GM18517 (cell line): ENCODE data around the gene TTC3.

Source experiments
- ATAC-seq: cut with Tn5 transposase; IDR thresholded peaks from one replicate; pipeline ENCODE4 v1.9.1; 2021; ENCODE audit warnings: mild to moderate bottlenecking, moderate library complexity; ENCODE audit not compliant: unreplicated experiment

Gene TTC3

GRCh38 chr21:37193006-37193405, 120.0 kb downstream of the TTC3 start:
- no peak for ATAC-seq

GRCh38 chr21:37193676-37194075, 120.6 kb downstream of the TTC3 start:
- ATAC-seq: no peak

GRCh38 chr21:37195059-37195458, 122.0 kb downstream of the TTC3 start:
- ATAC-seq: no peak

DNA sequence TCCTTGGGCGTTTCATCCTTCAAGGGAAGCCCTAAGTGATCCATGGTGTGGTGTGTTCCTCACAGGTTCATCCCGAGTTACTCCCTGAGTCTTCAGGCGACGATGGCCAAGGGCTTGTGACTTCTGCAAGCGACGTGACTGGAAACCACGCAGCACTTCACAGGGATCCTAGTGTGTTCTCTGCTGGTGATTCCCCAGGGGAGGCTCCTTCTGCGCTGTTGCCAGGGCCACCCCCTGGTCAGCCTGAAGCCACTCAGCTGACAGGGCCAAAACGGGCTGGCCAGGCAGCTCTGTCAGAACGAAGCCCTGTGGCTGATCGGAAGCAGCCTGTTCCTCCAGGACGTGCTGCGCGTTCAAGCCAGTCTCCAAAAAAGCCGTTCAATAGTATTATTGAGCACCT, 122.6 kb downstream of the TTC3 start:
- ATAC-seq: no peak

- ATAC-seq: no peak
Measured at GRCh38 chr21:37196847-37197246, 123.8 kb downstream of the TTC3 start.

DNA sequence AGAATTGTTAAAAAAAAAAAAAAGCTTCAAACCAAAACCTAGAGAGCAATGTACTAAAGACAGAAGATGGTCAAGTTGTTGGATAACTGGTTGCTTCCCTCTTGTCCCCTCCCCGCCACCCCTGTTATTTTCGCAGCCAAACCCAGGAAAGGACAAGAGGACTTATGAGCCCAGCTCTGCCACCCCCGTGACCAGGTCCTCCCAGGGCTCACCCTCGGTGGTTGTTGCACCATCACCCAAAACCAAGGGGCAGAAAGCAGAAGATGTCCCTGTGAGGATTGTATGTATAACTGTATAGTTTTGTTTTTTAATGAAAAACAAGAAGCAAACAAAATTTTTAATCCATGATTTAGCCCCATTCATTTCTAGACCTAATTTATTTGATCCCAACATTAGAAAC, 124.7 kb downstream of the TTC3 start:
- no peak for ATAC-seq

DNA sequence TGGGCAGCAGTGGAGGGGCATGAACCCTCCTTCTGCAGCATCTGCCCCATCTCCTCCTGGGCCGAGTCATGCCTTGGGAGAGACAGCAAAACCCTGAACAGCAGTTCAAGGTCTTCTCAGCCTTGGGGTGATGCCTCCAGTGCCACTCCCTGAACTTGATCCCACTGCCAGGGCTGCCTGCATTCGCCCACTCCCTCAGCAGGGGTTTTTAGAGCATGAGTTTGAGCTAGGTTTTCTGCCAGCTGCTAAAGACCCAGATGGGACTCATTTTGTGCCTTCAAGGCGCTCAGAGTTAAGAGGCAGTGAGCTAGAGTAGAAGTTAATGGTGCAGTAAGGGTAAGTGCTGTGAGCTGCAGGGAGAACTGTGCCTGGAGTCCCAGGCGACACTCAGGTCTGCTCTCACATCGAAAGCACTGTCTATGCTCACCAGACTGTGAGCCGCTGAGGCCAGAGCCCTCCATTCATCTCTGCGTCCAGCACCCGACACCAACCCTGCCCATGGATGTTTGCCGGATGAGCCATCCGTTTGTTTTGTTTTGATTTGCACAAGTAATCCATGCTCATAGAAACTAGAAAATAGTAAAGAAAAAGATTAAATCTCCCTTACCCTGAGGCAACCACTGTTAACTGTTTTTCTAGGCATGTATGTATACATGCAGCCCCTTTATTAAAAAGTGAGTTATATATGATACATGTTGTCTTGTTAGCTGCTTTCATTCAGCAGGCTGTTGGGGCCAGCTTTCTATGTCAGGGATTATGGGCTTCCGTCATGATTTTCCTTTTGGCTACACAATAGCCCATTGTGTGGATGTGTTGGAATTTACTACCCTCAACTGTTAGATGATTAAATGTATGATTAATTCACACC, 126.2 kb downstream of the TTC3 start:
- ATAC-seq: no peak

- no peak for ATAC-seq
Measured at GRCh38 chr21:37200641-37201480, 127.8 kb downstream of the TTC3 start.

- no peak for ATAC-seq
Measured at GRCh38 chr21:37202221-37203110, 129.4 kb downstream of the TTC3 start.

GRCh38 chr21:37204580-37204979, 131.5 kb downstream of the TTC3 start:
- no peak for ATAC-seq

- ATAC-seq: no peak
Measured at GRCh38 chr21:37206496-37206895, 133.4 kb downstream of the TTC3 start.

DNA sequence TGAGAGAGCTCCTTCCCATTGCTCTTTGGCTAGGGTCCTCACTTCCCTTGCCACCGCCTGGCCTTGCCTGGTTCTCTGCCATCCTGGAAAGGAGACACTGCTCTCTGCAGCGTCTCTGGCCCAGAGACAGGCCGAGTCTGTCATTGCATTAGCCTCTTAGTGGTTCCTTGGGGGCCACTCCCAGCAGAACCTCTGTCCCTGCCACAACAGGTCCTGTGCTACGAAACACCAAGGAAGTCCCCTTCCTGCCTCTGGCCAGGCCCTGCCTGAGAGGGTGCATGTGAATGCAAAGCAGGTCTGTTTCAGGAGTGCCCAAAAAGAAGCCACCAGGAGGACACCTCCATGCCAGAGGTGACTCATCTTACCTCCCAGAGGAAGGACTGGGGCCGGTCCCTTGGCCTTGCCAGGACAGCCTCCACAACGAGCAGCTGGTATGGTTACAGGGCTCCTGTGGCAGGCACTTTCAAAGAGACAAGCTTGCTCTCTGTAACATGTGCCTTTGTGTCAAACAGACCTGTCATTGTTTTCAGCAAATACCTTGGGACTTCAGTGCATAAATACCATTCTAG, 134.5 kb downstream of the TTC3 start:
- peak; percentile 44 for ATAC-seq

GRCh38 chr21:37208056-37208721, 135.1 kb downstream of the TTC3 start:
- ATAC-seq: peak; percentile 51

- peak; percentile 25 for ATAC-seq
Measured at GRCh38 chr21:37208741-37209225, 135.7 kb downstream of the TTC3 start.

DNA sequence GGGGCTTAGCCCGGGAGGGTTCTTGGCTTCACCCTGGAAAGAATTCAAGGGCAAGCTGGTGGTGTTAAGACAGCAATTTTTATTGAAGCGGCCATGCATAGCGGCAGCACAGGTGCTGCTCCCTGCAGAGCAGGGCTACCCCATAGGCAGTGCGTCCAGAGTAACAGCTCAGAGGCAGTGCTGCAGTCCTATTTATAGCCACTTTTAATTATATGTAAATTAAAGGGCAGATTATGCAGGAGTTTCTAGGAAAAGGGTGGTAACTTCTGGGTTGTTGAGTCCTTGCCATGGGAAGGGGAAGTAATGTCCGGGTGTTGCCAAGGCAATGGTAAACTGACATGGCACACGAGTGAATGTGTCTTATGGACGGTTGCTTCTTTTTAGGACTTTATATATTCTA, 137.1 kb downstream of the TTC3 start:
- ATAC-seq: no peak

- no peak for ATAC-seq
Measured at GRCh38 chr21:37210799-37211198, 137.7 kb downstream of the TTC3 start.

DNA sequence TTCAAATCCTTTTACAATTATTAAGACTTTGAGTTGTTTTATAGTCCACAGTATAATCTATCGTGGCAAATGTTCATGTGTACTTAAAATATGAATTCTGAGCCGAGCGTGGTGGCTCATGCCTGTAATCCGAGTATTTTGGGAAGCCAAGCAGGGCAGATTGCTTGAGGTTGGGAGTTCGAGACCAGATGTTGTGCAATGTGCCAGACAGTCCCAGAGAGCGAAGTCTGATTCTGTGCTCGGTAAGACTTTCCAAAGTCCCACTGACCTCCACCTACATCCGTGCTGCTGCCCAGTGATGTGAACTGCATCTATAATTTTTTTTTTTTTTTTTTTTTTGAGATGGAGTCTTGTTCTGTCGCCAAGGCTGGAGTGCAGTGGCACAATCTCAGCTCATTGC, 141.9 kb downstream of the TTC3 start:
- ATAC-seq: no peak

GRCh38 chr21:37219761-37220432, 146.8 kb downstream of the TTC3 start:
- ATAC-seq: no peak

- peak; percentile 40 for ATAC-seq
Measured at GRCh38 chr21:37220433-37220980, 147.5 kb downstream of the TTC3 start.
